Activated CD8-positive, alpha-beta memory T cell treated with anti-CD3 and anti-CD28 coated beads, Interleukin-2, amount 50 U/mL, for 4 hours (primary cell): ENCODE results near the gene TMEM269.

ENCODE experiments used
- DNase-seq: peaks from one replicate; pipeline ENCODE4 v3.0.0-alpha.2; 2020

Gene TMEM269

DNA sequence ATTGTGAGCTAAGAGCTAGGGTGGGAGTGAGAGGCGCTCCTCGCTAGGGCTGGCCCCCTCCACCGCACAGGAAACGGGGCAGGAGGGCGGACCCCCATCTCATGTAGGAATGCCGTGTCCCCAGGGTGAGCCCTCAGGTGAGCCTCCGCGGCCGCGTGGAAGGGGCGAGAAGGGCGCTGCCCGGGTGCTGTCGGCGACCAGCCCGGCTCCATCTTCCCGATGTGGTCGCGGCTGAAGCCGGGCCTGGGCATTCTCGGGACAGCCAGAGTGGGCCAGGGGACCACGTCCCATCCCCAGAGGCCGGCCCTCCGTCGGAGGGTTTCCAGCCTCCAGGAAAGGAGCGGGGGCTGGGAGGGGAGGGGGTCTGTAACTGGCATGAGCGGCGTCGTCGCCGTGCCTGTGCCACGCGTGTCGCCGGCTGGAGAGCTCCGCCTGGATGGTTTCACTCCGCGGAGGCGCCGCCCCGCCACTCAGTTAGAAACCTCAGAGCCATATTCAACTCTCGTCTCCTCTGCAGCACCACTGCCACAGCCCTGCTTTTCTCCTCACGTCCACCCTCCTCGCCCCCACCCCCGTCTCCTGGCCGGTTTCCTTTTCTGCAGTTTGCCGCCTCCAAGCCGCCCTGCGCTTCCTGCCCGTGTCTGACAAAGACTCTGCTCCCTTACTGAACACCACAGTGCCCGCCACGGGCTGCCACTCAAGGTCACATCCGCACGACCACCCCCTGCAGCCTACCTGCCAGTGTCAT lies at the start of gene TMEM269:
TMEM269 (plus strand) TSS at position 46 of the 748 bp plus-strand sequence. CDS start 4,903 bp downstream, outside the sequence.
- DNase-seq, result peak; percentile 44

DNA sequence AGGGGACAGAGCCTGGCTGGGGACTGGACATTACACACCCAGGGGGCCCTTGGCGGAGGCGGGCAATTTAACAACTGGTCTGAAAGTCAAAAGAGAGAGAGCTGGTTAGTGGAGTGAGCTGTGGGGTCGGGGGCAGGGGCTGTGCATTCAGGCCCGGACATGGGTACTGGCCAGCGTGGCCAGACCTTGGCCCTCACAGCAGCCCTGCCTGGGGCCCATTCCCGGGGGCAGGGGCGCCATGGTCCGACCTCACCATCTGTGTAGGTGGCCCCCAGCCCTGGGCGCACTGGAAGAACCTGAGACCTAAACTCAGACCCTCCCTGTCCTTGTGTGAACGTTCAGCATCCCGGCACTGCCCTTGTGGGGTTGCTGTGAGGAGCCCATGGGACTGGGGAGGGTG lies 49.7 kb upstream of the TMEM269 start:
- no peak for DNase-seq

- no peak for DNase-seq
Measured at GRCh38 chr1:42735477-42736105, 49.2 kb upstream of the TMEM269 start.

DNA sequence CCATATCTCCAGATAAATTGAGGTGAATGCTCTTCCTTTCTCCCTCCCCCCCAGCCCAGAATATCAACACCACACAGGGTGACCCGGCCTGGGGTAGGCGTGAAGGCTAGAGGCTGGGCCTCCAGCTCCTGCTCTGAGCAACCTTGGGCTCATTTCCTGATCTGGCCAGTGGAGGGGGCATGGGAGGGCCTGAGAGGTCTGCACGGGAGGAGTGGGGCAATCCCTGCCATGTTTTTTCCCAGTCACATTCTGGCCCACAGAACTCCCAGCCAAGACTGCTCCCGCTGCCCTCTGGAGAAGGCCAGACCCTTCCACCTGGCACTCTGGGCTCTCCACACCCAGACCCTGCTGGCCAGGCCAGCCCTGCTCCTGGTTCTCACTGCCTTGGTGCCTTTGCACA lies 48.6 kb upstream of the TMEM269 start:
- no peak for DNase-seq

GRCh38 chr1:42736571-42737200 lies 48.1 kb upstream of the TMEM269 start:
- no peak for DNase-seq

DNA sequence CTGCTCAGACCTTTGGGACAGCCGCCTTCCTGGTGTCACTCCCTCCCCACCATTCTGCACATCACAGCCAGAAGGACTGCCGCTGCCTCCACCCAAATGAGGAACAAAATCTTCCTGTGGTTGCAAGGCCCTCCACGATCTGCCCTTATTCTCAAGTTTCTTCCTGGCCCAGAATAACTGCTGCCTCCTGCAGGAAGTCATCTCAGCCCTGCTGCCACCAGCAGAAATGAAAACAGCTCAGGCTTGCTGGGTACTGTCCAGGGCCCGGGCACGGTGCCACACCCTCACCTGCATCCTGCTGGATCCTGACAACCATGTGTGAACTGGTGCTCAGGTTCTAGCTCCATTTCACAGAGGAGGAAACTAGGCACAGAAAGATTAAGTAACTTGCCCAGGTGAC lies 47.5 kb upstream of the TMEM269 start:
- no peak for DNase-seq

GRCh38 chr1:42737986-42738677 lies 46.7 kb upstream of the TMEM269 start:
- no peak for DNase-seq

DNA sequence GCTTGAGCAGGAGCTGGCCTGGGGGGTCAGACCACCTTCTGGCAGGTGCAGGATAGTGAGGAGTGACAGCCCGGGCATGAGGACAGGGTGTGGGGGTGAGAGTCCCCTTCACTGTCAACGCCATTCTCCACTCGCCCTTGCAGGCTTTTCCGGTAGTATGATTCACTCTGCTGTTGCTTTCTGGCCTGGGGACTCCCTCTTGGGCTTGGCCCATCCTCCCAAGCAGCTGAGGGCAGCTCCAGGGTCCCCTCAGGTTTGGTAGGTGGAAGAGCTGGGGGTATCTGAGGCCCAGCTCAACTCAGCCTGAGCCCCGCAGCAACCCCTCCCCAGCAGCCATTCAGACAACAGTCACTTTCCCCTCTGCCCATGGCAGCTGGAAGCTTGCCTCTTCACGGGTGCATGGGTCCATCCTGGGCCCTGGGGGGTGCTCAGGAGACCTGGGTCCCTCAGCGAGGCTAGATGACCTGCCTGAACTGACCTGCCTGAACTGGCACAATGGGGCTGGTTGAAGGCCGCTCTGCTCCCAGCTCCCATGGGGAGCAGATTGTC lies 46.0 kb upstream of the TMEM269 start:
- DNase-seq, result no peak

DNA sequence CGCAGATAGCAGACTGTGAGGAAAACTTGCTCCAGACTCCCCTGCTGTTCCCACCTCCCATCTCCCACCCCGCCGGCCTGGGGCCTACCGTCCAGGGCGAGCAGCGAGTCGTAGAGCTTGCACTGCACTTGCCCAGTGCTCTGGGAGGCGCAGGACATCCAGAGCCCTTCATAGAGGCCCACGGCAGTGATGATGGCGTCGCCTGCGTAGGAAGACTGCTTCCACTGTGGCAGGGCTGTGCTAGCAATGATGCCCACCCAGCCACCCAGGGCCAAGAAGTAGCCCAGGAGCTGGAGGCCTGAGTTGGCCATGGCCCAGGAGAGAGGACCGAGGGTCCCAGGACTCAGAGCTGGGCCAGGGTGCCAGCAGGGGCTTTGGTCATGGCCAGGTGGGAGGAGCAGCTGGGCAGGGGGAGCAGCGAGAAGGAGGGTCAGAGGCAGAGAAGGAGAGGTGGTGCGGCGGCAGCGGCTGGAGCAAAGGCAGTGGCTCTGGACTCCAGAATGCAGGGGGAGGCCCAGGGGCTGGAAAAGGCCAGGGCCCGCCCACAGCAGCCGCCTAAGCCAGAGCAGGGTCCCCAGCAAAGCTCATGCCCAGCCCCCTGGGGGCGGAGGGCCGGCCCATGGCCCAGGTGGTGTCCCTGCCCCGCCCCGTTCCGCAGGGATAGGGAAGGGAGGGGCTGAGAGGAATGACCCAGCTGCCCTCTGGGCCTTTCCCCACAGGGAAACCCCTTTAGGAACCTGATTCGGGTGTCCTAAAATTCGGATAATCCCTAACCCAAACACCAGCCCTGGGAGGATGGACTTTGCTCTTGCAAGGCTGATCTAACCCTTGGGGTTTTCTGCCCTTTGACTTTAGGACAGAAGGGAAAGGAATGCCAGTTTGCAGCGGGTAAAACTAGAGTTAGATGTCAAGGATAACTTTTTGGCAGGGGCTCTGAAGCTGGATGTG lies 44.8 kb upstream of the TMEM269 start, which contains the start of gene CLDN19:
CLDN19 (minus strand) TSS at position 484 of the 948 bp plus-strand sequence; CDS start at position 311, 173 bp downstream.
- DNase-seq, result no peak

DNA sequence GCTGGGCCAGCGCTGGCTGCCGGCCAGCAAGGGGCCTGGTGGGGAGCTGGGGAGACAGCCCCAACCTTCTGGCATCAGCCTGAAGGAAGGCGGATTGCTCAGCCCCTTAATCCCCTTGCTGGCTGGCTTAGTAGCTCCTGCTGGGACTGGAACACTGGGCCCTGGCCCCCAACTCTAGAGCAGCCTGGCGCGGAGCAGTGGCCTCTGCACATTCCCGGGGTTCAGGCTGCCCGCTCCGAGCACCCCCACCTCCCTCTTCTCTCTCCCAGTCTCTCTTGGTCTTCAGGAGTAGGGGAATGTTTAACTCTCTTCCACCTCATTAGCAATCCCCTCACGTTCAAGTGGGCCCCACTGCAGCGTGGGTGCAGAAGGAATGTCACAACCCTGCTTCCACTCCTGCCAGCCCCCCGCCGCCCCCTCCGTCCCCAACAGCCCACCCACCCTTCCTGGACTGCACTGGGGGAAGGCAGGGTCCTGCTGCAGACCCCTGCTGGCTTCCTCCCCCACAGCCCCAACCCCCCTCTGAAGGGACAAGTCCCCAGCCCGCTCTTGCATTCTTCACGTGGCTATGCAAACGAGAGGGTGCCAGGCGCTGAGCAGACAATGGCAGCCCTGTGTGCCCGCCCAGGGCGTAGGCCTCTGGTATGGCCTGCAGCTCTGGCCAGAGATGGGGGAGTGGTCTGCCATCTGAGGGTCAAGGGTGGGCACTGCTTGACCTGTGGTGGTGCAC lies 43.8 kb upstream of the TMEM269 start:
- DNase-seq, result no peak

DNA sequence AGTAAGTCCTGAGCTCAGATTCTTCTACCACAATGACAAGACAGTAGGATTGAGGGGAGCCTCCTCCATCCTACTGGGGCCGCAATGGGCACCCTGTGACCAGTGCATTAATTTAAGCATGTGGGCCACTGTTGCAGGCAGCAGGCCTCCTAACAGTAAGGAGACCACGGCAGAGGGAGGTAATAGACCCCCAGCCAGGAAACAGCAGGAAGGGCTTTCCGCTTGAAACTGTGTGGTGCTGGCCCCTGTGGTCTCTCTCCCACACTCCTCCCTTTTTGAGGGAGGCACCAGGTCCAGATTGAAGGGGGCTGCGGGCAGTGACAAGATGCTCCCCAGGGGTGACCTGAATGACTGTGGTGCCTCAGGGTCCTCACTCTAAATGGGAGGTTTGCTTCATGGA lies 43.1 kb upstream of the TMEM269 start:
- no peak for DNase-seq

- DNase-seq, result no peak
Measured at GRCh38 chr1:42742141-42742540, 42.6 kb upstream of the TMEM269 start.

GRCh38 chr1:42742617-42743316 lies 42.0 kb upstream of the TMEM269 start:
- no peak for DNase-seq

DNA sequence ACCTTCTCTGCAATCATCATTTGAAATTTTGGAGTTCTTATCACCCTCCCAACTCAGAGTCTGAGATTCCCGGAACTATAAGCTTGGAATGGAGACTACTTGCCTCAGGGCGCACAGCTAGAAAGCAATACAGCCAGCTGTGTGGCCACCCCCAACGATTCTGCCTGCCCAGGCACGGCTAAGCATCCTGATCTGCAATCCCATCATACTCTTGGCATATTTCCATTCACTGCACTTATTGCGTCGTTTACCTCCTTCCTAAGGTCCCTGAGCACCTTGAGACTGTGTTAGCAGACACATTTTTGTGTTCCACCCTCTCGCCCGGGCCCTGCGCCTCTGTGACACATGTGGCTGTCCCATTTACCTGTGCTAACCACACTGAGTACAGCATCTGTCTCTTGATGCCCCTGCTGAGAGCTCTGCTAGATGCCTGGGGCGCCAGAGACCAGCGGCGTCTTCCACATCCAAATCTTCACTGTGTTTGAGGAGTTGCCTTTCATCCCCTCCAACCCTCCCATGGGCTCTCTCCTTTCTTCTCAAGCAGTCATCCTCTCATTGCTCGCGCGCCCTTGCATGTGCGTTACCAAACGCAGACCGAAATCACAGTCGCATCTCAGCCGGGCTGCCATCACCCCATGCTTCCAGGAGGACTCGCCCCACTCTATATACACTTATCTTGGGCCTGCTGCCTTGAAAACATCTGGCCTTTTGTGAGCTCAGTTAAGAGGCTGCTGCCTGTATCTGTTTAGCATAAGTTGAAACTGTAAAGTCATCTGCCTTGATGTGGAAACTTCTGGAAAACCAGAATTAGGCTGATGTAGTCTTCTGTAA lies 41.3 kb upstream of the TMEM269 start:
- no peak for DNase-seq

- no peak for DNase-seq
Measured at GRCh38 chr1:42744148-42744413, 40.7 kb upstream of the TMEM269 start.

GRCh38 chr1:42745851-42746250 lies 38.9 kb upstream of the TMEM269 start:
- no peak for DNase-seq

GRCh38 chr1:42746436-42747105 lies 38.2 kb upstream of the TMEM269 start:
- DNase-seq, result no peak

DNA sequence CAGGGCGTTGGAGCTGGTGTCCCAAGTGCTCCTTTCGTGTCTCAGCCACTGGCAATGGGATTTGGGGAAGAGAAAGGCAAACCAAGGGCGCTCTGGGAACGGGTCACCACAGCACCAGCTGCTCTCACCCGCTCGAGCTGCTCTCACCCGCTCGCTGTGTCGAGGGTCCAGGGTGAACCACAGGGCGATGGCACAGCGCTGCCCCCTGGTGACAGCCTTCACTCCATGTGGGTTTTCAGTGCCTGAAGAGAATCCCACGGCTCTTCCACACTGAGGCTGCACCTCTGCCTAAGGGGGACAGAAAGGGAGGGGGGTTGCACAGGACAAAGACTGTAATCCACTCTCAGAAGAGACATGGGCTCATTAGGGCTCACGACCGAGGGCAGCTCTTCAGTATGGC lies 37.7 kb upstream of the TMEM269 start:
- DNase-seq, result peak; percentile 61

DNA sequence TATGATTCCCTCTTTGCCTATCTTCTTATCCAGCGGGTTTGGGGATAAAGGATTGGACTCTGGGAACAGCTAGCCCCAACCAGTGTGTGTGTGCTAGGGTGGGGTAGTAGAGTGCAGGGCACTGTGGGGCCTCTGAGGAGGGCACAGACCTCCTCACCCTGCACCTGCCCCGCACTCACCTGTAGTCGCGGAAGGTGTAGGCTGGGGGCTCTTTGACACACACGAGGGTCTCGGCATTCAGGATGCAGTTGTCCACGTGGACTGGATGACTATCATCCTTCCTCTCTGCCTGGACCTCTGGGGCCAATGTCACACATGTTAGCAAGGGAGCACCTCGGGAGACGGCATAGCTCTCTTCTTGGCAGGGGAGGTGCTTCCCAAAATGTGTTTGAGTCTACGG lies 36.8 kb upstream of the TMEM269 start:
- no peak for DNase-seq
